Kidney epithelial cell (primary cell): ENCODE measurements around the gene CUL1. TPM values are rescaled to one million over a fixed set of nuclear protein-coding genes. Genes with fewer than 3 reads are reported as not detected.

ENCODE experiments used
- DNase-seq: peaks from one replicate; pipeline ENCODE4 v3.0.0-alpha.2; 2010; ENCODE audit warnings: low read depth
- H3K27me3 ChIP-seq: 2 replicates; pipeline ENCODE4 v1.6.0; 2011; ENCODE audit warnings: low read length; ENCODE audit not compliant: control insufficient read depth, insufficient read depth
- H3K36me3 ChIP-seq: 2 replicates; pipeline ENCODE4 v1.5.1; 2011; ENCODE audit warnings: low read length; ENCODE audit not compliant: control insufficient read depth, insufficient read depth
- H3K4me3 ChIP-seq: 2 replicates; pipeline ENCODE4 v1.5.1; 2011; ENCODE audit warnings: low read depth, mild to moderate bottlenecking, control low read depth, low read length
- total RNA-seq: library from RNA; depleted of rRNA; stranded (reverse); fragments of >200 nt; gene quantifications from 2 replicates; pipeline ENCODE4 v1.2.3, GENCODE V29; 2015
- TF ChIP-seq, protein P1 (sequence below): IDR thresholded peaks from 2 replicates; pipeline ENCODE4 v1.5.1; 2011; ENCODE audit warnings: mild to moderate bottlenecking, moderate library complexity, low read length, control low read depth, inconsistent platforms; ENCODE audit not compliant: insufficient read depth, poor library complexity, severe bottlenecking

Gene CUL1
- total RNA-seq, 1 donor from 2014 or later, result 41.3 TPM

DNA sequence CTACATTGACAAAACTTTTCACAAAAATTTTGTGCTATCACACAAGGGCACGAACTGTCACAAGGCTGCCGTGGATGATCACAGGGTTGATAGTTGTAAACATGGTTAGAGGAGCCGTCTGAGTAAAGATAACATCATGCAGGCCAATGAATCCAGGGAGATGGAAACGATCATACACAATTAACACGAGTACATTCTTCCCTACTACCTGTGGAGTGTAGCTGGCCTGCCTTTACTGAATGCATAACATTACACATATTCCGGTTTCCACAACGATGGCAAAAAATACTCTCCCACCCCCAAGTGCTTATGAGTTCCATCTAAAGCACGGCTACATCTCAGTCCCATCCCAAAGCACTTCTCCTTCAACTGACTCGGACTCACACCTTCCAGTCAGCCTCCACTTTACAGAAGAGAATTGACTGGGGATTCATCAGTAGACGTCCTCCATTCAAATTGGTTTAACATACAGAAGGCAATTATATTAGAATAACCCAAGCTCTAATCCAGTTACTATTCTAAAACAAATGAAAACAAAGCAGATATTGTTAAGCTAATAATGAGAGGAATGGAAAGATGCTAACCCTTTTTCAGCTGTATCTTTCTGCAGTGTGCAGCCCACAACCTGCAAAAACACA lies 116.3 kb downstream of the CUL1 start:
- TF ChIP-seq, protein P1, sequence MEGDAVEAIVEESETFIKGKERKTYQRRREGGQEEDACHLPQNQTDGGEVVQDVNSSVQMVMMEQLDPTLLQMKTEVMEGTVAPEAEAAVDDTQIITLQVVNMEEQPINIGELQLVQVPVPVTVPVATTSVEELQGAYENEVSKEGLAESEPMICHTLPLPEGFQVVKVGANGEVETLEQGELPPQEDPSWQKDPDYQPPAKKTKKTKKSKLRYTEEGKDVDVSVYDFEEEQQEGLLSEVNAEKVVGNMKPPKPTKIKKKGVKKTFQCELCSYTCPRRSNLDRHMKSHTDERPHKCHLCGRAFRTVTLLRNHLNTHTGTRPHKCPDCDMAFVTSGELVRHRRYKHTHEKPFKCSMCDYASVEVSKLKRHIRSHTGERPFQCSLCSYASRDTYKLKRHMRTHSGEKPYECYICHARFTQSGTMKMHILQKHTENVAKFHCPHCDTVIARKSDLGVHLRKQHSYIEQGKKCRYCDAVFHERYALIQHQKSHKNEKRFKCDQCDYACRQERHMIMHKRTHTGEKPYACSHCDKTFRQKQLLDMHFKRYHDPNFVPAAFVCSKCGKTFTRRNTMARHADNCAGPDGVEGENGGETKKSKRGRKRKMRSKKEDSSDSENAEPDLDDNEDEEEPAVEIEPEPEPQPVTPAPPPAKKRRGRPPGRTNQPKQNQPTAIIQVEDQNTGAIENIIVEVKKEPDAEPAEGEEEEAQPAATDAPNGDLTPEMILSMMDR, result no peak
- DNase-seq, result no peak
- H3K27me3 ChIP-seq, result no peaks in the 10 kb centered on the region
- no peak overlapping the region for H3K4me3 ChIP-seq
- H3K36me3 ChIP-seq, result no peaks in the 10 kb centered on the region

DNA sequence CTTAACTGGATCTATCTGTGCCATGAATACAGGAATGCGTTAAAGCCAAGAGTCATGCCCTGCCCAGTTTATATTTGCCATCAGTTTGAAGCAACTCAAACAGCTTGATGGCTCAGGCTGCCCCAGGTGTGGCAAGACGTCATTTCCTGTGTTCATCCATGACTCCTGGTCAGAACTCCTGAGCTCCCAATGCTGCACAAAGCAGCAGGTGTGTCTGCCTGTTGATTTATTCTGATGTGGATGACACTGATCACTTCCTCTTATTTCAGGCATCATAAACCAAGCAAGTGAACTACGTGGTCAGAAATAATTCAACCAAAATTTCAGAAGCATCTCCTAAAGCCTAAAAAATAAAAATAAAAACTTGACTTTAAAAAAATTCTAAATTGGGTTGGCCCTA lies 116.9 kb downstream of the CUL1 start:
- DNase-seq, result no peak
- Histone ChIP-seq H3K36me3 (no peaks in the 10 kb centered on the region), H3K4me3 (no peak overlapping the region), H3K27me3 (no peaks in the 10 kb centered on the region)
- TF ChIP-seq, protein P1, result no peak

DNA sequence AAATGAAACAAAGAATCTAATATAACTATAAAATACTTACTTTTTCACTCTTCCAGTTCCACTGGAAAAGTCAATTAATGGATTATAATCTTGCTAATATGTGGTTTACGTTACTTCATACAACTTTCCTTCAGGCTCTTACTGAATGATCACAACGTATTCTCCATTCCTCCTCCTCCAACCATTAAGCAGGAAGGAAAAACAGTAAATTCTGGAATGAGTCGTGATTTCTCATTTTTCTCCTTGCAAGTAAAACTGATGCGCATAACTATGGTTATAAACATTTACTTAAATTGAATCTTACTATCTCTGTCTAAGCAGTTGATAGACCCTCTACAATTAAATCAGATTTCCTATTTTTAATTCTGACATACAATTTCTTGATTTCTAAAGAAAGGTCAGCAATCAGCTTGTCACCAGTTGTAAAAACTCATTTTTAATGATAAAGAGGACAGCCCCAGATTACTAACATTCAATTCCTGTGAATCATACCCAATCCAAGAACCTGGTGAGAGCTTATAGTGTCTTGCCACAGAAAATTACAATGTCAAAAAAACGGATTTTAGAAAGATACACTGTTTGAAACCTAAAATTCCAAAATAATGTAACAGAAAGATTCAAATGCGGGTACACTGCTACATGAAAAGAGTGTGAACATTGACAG lies 121.1 kb downstream of the CUL1 start:
- Histone ChIP-seq H3K27me3 (no peaks in the 10 kb centered on the region), H3K4me3 (no peak overlapping the region), H3K36me3 (no peaks in the 10 kb centered on the region)
- no peak for DNase-seq
- TF ChIP-seq, protein P1, result no peak

DNA sequence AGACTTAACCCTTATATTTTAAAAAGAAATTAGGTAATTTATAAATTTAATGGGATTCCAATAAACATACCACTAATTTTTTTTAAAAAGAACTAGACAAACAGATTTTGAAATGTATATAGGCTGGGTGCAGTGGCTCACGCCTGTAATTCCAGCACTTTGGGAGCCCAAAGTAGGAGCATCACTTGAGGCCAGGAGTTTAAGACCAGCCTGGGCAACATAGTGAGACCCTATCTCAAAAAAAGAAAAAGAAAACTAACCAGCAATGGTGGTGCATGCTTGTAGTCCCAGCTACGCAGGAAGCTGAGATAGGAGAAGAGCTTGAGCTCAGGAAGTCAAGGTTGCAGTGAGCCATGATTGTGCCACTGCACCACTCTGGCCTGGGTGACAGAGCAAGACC lies 122.7 kb downstream of the CUL1 start:
- H3K27me3 ChIP-seq, result no peaks in the 10 kb centered on the region
- TF ChIP-seq, protein P1, result no peak
- no peak for DNase-seq
- H3K36me3 ChIP-seq, result no peaks in the 10 kb centered on the region
- no peak overlapping the region for H3K4me3 ChIP-seq

DNA sequence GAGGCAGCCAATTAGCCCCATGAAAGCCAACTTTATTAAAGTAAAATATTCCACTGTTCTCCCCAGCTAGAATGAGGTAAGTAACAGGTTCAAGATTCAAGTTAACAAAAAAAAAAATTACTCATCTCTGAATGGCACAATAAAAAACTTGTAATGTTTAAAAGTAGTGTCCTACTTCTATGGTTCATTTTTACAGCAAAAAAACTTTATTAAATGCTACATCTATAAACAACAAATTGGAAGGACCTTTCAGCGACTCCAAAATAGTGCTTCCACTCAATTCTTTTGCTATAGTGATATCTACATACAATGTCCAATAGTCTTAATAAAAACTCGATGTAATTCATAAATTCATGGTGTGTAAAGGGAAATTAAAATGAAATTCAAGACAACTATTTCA lies 126.2 kb downstream of the CUL1 start:
- Histone ChIP-seq H3K27me3 (no peaks in the 10 kb centered on the region), H3K36me3 (no peaks in the 10 kb centered on the region), H3K4me3 (no peak overlapping the region)
- DNase-seq, result no peak
- TF ChIP-seq, protein P1, result no peak

DNA sequence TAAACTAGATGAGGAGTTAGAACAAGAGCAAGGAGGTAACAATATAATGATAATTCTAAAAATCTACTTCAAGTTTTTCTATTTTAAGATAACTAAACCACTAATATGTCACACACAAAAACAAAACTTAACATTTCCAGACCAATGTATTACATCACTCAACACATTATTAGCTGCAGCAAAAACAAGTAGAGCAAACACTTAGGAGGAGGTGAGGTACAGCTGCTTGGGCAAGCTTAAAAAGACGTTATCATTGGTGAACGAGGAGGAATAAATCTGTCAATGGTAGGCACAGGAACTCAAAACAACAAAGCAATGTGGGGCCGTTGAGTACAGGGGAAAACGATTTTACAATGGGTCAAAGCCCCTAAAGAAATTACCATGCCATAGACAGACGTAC lies 126.6 kb downstream of the CUL1 start:
- TF ChIP-seq, protein P1, result no peak
- H3K27me3 ChIP-seq, result no peaks in the 10 kb centered on the region
- H3K36me3 ChIP-seq, result no peaks in the 10 kb centered on the region
- no peak overlapping the region for H3K4me3 ChIP-seq
- DNase-seq, result no peak
